Activated CD8-positive, alpha-beta memory T cell treated with anti-CD3 and anti-CD28 coated beads, Interleukin-2, amount 50 U/mL, for 24 hours (primary cell): ENCODE data around the gene RHEB.

Source experiments
- DNase-seq: peaks from one replicate; pipeline ENCODE4 v3.0.0-alpha.2; 2020; ENCODE audit errors: extremely low read depth

RHEB gene

DNA sequence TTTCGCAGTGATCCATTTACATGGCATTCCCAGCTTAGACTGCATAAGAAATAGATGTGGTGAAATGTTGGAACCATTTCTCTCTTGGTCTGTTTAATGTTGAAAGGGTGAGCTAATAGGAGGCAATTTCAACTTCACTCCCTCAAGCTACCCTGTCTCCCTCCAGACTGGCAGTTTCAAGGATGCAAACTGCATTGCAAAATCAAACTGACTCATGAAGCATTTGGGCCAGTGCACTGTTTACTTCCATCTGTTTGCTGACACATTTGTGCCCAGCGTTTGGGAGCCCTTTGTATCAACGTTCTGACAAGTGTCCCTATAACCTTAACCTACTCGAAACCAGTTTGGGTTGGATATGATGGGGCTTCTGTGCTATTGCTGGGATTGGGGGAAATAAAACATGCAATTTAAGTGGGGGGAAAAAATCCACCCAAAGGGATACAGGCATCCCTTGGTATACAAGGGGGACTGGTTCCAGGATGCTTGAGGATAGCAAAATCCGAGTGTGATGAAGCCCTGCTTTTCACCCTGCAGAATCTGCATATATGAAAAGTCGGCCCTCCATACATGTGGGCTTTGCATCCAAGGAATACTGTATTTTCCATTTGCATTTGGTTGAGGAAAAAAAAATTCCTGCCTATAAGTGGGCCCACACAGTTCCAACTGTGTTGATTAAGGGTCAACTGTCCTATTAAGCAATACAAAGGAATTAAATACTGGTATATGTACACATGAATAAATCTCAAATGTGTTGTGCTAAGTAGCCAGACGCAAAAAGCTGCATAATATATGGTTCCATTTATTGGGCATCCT, 15.6 kb downstream of the RHEB start:
- no peak for DNase-seq

DNA sequence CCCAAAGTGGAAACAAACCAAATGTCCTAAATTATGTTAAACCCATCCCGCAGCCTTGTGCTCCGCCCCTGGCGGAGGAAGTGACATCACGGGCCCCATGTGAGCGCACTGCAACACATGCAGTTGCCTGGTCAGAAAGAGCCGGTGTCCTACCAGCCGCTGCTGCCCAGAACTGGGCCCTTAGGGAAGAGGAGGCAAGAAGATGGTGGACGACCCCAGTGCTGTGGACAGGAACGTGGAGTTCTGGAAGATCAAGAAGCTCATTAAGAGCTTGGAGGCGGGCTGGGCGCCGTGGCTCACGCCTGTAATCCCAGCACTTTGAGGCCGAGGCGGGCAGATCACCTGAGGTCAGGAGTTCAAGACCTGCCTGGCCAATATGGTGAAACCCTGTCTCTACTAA, 18.0 kb downstream of the RHEB start:
- DNase-seq, result no peak

DNA sequence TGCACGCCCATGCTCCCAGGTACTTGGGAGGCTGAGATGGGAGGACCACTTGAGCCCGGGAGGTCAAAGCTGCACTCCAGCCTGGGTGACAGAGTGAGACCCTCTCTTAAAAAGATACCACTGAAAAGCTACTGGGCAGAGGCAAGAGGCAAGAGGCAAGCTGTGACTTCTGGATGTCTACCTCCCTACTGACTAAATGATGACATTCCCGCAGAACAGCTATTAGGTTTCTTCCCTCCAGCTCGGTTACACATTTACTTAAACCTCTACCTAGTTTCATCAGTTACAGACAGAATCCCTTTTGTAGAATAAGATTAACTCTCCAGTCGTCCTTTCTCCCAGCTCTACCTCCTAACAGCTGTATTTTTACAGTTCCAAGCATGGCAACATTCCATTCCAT, 21.2 kb downstream of the RHEB start:
- DNase-seq, result no peak

DNA sequence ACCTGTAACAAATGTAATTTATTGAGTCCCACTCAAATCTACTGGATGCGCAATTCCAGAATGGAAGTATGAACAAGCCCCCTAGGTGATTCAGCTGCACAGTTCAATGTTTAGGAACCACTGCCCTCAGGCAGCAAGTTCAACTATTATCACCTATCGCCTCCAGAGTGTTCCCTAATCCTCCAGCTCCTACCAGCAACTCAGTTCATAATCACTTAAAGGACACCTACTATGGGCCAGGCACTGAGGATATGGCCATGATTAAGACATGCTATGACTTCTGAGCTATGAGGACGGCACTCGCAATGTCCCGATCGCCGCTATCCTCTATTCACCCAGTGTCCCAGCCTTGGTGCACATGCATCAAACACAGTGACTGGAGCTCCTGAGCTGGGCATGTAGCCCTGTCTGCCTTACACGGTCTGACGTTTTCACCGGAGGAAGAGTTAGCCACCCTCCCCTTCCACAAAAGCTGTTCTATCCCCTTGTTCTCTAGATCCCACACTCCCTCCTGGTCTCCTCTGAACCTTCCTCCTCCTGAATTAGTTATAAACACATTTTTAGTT, 22.3 kb downstream of the RHEB start:
- DNase-seq, result no peak

DNA sequence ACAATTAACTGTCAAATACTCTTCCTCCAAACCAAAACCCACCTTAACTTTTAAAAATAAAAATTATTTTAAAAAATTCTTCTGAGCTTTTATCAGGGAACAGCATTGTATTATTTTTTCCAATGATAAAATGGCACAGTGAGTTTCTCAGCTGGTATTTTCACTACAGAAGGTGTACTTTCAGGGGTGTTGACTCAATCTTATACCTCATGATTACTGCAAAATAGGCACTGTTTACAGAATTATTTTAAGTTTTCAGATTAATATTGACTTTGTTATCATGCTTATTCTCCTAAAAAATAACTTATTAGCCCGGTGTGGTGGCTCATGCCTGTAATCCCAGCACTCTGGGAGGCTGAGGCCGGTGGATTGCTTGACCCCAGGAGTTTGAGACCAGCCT, 24.3 kb downstream of the RHEB start:
- DNase-seq, result no peak

DNA sequence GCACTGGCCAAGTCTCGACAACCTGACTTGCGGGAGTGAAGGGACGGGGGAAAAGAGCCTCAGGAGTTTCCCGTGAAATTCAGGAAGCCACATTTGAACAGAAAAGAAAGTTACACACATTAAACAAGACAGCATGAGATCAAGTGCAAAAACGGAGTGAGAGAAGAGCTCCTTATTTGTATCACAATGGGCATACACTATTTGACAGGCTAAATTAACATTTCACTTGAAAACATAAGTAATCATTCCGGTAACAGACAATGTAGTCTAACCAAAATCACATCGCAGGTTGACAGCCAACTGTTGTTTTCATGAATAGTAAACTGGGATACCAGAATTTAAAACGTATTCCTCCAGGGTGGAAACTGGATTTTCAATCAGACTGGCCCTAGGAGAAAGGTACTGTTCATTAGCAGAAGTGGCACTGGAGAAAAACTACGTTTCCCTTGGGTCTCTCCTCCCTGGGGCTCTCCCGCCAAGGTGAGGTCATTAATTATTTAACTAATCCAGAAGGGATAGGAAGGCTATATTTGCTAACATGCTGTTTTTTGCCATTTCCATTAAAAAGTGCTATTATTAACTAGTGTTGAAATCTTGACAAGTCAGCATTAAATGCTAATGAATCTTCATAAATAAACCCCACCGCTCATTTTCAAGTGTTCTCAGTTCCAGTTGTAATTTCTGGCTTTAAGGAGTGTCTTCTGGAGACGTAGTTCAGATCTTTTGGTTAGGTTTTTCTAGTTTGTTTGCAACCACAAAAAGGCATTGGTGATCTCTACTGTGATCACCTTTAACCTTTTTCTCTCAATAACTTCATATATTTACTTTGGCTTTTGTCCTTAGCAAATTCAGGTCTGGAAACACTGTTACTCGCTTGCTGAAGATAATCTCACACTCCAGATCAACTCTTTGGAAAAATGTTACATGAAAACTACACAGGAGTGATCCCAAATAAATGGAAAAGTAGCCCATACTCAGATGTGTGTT, 25.1 kb downstream of the RHEB start:
- DNase-seq, result no peak

DNA sequence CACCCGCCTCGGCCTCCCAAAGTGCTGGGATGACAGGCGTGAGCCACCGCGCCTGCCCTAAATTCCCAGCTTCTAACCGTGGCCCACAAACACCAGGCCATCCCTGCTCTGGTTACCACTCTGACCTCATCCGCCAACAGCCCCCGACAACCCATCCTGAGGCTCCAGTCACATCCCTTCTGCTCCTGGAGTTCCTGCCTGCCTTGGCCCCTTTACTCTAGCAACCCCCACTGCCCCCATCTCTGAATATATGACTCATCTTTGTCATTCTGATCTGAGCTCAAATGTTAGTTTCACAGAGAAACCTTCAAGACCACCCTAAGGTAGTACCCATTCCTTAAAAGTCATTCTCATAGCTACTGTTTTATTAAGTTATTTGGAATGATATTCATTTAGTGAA, 26.6 kb downstream of the RHEB start:
- no peak for DNase-seq

DNA sequence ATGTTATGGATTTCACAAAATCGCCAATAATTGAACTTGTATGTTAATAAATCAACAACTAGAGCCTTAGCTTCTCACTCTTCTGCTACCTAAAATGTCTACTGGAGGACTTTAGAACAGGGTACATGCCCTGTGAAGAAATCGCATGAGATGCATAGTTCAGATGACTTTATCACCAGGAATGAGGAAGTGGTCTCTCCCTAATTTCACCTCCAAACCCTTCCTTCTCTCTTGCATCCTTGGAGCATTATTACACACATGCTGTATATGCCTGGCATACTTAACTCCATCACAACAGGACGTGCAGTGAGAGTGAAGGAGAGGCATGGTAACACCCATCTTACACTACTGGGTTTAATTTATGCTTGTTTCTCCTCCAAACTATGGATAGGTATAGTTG, 27.8 kb downstream of the RHEB start:
- no peak for DNase-seq

DNA sequence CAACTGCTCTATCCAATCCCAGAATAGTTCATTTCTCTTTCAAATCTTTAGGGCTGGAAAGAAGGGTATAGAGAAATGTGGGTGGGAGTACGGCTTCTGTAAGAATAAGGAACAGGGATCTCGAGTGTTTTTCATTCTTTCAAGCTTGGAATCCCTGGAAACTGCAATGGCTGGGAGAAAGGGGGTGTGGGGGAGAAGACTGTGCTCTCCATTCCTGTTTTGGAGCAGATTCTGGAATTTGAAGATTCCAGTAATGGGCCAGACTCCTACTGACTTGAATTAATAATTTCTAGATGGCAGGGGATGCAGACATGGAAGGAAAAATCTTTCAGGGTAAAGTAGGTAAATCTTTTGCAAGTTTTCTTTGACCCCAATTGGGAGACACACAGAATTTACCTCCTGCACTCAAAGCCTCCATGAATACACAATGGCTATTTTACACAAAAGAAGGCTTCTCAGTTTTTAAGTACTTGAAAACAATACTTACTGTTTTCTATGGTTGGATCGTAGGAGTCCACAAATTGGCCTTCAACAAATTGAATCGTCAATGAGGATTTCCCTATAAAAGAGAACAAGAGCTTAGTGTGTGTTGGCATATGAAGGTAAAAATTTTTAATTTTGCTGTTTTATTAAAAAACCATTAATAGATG, 29.1 kb downstream of the RHEB start:
- no peak for DNase-seq

DNA sequence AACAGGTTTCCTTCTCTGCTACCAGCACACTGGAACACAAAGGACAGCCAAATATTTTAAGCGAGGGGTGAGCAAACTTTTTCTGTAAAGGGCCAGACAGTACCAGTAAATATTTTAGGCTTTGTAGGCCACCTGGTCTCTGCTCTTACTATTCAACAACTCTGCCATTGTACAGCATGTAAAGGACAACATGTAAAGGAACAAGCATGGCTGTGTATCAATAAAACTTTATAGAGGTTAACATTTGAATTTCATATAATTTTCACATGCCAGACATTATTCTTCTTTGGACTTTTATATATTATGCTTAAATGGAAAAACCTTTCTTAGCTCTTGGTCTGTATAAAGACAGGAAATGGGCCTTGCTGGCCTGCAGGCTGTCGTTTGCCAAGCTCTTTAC, 30.2 kb downstream of the RHEB start:
- DNase-seq, result no peak

DNA sequence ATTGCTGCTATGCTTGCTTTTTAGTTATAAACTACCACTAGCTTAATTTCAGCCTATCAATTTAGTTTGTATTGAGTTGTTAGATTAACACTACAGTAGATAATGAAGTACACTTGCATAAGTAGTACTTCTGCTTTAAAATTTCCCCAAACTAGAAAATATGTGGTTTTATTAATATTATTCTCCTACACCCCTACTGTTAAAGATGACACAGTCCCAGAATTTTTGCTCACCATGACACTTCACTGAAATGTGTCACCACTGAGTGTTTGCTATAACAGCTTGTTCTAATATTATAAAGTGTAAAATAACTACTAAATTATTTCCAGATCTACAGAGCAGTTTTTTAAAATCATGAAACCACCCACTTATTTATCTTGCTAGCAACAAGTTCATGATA, 31.6 kb downstream of the RHEB start:
- DNase-seq, result no peak

DNA sequence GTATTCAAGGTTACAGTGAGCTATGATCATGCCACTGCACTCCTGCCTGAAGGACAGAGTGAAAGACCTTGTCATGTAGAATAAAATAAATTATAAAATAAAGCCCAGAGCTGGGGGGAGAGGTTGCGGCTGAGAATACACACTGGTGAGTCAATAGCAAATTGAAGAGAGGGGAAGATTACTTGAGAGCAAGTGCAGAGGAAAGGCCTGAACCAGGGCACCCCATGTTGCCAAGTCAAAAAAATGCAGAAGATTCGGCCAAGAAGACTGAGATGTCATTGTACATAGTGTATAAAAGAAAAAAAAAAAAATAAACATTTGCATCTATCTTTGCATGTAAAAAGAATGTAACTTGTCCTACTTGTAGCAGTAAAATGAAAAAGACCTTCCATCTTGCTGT, 32.5 kb downstream of the RHEB start:
- no peak for DNase-seq

DNA sequence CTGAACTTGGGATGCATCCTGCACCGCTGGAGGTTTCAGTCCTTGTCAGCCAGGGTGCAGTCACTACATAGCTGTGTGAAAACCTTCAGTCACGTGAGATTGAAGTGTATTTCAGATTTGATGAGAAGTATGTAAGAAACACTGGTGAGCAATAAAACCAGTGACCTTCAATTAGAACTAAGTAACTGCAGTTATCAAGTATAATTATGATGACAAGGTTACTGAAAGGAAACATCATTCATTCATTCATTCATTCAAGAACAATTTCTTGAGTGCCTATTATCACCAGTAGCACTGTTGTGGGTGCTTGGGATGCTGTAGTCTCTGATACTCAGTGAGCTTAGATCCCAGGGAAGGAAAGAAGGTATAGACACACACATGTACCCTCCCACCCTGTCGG, 33.6 kb downstream of the RHEB start:
- no peak for DNase-seq

DNA sequence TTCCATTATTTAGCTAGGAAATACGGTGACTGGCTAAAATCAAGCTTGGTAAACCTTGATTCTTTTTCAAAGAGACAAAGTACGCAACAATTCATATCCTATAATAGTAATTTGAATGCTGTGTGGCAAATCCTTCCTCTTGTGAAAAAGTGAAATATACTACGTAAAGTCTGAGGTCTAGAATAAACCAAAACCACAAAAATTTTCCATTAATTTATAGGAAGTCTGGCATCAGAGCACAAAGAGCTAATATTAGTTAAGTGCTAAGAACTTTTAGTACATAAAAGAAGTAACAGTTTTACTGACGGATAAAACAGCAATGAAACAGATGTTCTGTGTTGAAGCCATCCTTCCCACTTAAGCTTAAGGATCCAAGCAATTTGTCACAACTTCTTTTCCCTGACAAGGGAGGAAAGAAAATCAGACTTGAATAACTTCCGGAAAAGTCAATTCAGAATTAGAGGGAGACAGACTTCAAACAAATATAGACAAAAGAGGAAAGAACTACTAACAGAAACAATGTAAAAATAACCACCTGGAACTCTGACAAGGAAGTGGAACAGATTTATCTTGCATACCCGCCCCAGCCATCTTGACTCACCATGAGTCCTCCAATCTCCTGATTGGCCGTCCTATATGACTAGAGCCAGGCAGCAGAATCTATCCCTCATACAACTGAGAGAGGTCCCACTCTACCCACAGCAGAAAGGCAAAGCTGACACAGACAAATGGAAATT, 34.6 kb downstream of the RHEB start:
- no peak for DNase-seq

DNA sequence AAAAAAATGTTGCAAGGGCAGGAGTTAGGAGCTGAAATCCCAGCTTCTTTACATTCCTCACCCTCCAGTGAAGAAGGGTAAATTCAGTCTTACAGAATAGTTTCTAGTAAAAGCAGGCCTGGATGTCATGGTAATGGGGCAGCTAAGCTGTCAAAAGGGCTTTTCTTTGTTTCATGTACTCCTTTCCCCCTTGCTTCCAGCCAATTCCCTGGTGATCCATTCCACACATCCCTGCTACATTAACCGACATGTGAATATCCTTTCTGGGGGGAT, 36.0 kb downstream of the RHEB start:
- no peak for DNase-seq

DNA sequence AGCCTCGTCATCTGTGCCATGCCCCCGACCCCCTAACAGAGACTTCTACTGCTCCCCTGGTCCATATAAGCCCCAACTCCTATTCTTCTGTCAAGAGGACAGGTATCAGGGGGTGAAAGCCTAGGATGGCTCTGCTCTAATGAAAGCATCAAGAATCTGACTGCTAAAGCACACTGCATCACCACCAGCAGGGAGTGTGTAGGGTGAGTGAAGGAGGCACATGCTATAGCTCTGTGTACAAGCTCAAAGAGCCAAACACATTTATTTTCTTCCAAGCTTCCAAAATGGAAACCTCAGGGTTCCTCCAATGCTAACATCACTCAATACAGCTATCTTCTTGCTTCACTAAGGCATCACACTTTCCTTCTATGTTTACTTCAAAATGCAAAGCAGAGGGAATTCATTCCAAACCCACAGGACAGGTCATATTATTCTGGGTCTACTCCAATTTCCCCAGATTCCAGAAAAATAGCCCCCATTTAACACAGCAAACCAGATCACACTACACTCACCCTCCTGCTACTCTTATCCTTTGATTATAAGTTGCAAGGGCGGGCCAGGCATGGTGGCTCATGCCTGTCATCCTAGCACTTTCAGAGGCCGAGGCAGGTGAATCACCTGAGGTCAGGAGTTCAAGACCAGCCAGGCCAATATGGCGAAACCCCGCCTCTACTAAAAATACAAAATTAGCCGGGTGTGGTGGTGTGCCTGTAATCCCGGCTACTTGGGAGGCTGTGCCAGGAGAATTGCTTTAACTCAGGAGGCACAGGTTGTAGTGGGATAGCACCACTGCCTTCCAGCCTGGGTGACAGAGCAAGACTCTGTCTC, 36.6 kb downstream of the RHEB start:
- DNase-seq, result no peak

DNA sequence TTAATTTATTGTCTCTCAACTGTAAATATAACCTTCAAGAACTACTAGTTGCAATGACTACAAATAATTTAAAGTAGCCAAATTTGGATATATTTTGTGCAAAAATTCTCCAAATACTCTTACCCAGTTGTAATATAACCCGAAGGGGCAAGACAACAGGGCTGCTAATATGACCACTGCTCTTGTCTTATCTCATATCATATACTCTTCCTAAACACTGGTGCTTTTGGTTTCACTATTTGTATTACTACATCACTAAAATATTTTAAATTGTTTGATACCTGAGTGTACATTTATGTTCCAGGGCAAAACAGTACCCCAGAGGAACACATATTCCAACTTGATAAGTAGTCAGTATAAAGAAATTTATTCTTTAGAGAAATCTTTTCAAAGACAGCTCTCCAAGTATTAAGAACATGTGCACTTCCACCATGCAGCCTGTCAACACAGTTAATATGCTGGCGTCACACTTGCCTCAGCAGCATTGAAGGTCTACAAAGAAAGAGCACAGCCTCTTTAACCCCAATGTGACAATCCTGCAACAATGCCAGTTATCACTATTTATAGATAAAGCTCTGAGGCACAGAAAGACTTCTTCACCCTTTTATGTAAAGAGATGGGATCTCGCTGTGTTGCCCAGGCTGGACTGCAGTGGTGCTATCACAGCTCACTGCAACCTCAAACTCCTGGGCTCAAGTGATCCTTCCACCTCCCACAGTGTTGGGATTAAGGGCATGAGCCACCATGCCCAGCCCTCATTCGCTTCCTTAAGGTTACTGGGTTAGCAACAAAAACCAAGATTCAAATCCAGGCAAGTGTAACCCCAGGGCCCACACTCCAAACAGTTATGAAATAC, 37.8 kb downstream of the RHEB start:
- no peak for DNase-seq

DNA sequence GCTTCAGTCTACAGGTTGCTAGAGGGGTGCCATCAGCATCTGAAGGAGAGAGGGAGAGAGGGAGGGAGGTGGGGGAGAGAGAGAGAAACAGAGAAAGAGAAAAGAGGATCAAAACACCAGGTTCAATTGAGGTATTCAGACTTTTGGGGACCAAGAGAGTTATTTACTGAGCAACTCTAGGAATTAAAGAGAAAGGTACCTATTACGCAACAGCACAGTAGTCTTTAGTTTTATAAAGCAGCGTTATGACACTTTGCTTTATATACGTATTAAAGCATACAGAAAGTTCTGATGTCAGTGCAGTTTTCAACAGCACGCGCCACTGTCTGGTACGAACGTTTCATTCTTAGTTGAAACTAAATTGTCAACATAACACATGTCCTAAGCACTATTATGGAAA, 41.8 kb downstream of the RHEB start:
- DNase-seq, result no peak

DNA sequence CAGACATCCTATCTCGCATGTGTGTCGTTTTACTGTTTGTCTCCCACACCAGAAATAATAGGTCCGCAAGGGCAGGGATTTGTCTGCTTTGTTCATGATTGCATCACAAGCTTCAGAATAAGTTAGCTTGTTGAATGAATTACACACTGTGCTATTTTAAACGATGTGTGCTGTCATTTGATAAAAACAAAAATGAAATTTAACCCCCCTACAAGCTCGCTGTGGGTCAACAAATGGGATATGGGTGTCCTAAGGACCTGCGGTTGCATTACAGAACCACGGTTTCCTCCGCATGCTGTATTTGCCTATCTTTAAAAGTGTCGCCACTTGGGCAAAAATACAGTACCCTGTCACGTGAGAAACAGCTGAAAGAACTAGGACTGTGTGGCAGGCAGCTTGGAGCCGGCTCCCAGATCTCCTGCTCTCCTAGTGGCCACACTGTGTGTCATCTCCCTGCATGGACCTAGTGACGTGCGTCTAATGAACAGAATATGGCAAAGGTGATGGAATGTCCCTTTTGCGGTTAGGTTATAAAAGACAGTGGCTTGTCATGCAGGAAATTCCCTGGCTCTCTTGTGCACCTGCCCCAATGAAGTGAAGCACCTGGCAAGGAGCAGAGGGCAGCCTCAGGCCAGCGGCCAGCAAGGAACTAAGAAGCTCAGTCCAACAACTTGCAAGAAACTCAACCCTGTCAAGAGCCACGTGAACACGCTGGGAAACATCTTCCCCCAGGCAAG, 46.9 kb downstream of the RHEB start:
- no peak for DNase-seq
